ENCODE data around the gene ABCG1. TPM values are rescaled to one million over a fixed set of nuclear protein-coding genes. Genes with fewer than 3 reads are reported as not detected.

ABCG1 gene
- total RNA-seq, 1 donor from 2014 or later = 1.3 TPM

DNA sequence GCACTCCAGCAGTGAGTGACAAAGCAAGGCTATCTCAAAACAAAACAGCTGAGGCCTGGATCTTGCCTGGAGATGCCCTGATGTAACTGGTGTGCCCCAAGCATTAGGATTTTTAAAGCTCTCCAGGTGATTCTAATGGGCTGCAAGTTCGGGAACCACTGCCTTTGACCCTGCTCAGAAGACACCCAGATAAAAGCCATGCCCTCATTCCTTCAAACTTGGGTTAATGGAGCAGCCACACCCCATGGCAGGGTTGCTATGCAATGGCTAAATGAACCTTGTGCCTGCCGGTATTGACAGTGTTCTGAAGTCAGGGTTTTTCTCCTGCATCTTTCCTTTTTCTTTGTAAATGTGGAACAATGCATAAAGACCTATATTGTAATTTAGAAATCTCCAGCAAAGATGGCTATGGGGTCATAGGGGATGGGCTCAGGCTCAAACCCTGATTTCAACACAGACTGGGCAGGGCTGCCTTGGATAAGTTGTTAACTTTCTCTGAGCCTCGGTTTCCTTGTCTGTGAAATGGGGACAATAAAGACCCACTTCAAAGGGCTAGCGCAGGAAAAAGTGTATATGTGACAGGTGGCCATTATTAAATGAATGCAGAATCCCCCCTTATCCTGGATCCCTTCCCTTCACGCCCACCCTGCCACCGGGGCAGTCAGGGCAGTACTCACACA, 95.8 kb downstream of the ABCG1 start:
- no peak overlapping the region for H3K27ac Mint-ChIP-seq (ENCODE audit: unreplicated experiment)
- no peak overlapping the region for H3K4me3 Mint-ChIP-seq (ENCODE audit: unreplicated experiment)
- Histone ChIP-seq H3K79me2 (ENCODE audit: insufficient read depth, low read length) (no peaks in the 10 kb centered on the region), H3K27me3 (ENCODE audit: insufficient read depth, low read length) (peaks cover 7% of the 10 kb centered on the region), H3K9me3 (ENCODE audit: insufficient read depth, low read depth, low read length) (no peaks in the 10 kb centered on the region), H3K36me3 (ENCODE audit: insufficient read depth, low read length) (no peaks in the 10 kb centered on the region), H4K20me1 (ENCODE audit: insufficient read depth, low read length) (no peaks in the 10 kb centered on the region), H3K4me1 (ENCODE audit: insufficient read depth, low read length) (peaks cover 3% of the 10 kb centered on the region), H3K27ac (ENCODE audit: low read depth, low read length) (no peak overlapping the region), H3K4me3 (ENCODE audit: insufficient read depth, low read depth, low read length) (no peak overlapping the region), H2AFZ (ENCODE audit: low read depth, low read length) (no peak overlapping the region), H3K4me2 (ENCODE audit: low read length) (no peak overlapping the region), H3K9ac (ENCODE audit: low read length) (no peak overlapping the region)
- H3K4me1 Mint-ChIP-seq (ENCODE audit: low read depth, unreplicated experiment) = peaks cover 5% of the 10 kb centered on the region
- no peak for FAIRE-seq
- no peaks in the 10 kb centered on the region for H3K9me3 Mint-ChIP-seq (ENCODE audit: unreplicated experiment)
- H3K27me3 Mint-ChIP-seq (ENCODE audit: low read depth, unreplicated experiment) = peaks cover 42% of the 10 kb centered on the region
- no peaks in the 10 kb centered on the region for H3K36me3 Mint-ChIP-seq (ENCODE audit: low read depth, unreplicated experiment)
- TF ChIP-seq CTCF (IDR thresholded peaks at IDR 0.05; ENCODE audit: insufficient read depth, low read depth, low read length) = no peak
- no peak for TF ChIP-seq EZH2 (IDR thresholded peaks at IDR 0.05; ENCODE audit: insufficient read depth, low read length)
- no peak for DNase-seq (ENCODE audit: low read depth)

DNA sequence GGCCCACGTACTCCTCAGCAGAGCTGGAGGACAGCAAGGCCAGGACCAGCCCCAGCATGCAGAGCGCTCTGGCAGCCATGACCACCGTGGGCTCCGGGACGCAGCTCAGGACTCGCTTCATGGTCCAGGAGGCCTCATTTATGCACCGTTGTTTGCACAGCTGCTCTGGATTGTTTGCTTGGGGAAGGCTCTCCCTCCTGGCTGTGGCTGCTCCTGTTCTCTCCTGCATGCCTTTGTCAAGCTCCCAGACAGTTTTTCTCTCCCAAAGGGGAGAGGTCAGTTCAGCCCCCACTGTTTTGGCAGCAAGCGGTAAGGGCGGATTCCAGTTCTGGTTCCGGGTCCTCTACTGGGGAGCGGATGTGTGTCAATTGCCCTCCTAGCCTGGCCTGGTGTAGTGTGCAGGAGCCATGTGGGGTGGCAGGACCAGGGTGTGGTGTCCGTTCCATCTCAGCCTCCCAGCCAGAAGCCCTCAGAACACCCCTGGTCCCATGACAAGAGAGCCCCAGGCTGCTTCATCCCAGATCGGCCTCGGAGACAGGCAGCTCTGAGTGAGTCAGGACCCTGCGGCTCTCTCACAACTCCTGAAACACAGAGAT, 96.5 kb downstream of the ABCG1 start, which contains the start of gene TFF3:
TSS of gene TFF3 (minus strand) at position 114 of the 596 bp plus-strand sequence. CDS start at position 79, 35 bp downstream.
- Histone ChIP-seq H3K9ac (ENCODE audit: low read length) (no peak within 1 kb of the TSS), H3K79me2 (ENCODE audit: insufficient read depth, low read length) (no peaks in the 10 kb centered on the region), H3K9me3 (ENCODE audit: insufficient read depth, low read depth, low read length) (no peaks in the 10 kb centered on the region), H3K36me3 (ENCODE audit: insufficient read depth, low read length) (no peaks in the 10 kb centered on the region), H3K4me2 (ENCODE audit: low read length) (no peak within 1 kb of the TSS), H3K27ac (ENCODE audit: low read depth, low read length) (no peak within 1 kb of the TSS), H3K4me1 (ENCODE audit: insufficient read depth, low read length) (peaks cover 3% of the 10 kb centered on the region), H2AFZ (ENCODE audit: low read depth, low read length) (peak within 1 kb of the TSS; percentile 47), H3K27me3 (ENCODE audit: insufficient read depth, low read length) (peaks cover 7% of the 10 kb centered on the region), H3K4me3 (ENCODE audit: insufficient read depth, low read depth, low read length) (no peak within 1 kb of the TSS), H4K20me1 (ENCODE audit: insufficient read depth, low read length) (no peaks in the 10 kb centered on the region)
- Mint-ChIP-seq H3K27me3 (ENCODE audit: low read depth, unreplicated experiment) (peaks cover 40% of the 10 kb centered on the region), H3K4me3 (ENCODE audit: unreplicated experiment) (no peak within 1 kb of the TSS), H3K36me3 (ENCODE audit: low read depth, unreplicated experiment) (no peaks in the 10 kb centered on the region), H3K27ac (ENCODE audit: unreplicated experiment) (peak within 1 kb of the TSS; percentile 18), H3K4me1 (ENCODE audit: low read depth, unreplicated experiment) (peaks cover 5% of the 10 kb centered on the region), H3K9me3 (ENCODE audit: unreplicated experiment) (no peaks in the 10 kb centered on the region)
- no peak for DNase-seq (ENCODE audit: low read depth)
- FAIRE-seq = no peak
- no peak for TF ChIP-seq CTCF (IDR thresholded peaks at IDR 0.05; ENCODE audit: insufficient read depth, low read depth, low read length)
- TF ChIP-seq EZH2 (IDR thresholded peaks at IDR 0.05; ENCODE audit: insufficient read depth, low read length) = no peak

GRCh38 chr21:42316891-42317290, 98.0 kb downstream of the ABCG1 start:
- Histone ChIP-seq H3K36me3 (ENCODE audit: insufficient read depth, low read length) (no peaks in the 10 kb centered on the region), H3K9ac (ENCODE audit: low read length) (no peak overlapping the region), H3K27me3 (ENCODE audit: insufficient read depth, low read length) (peaks cover 7% of the 10 kb centered on the region), H3K4me1 (ENCODE audit: insufficient read depth, low read length) (peaks cover 3% of the 10 kb centered on the region), H3K27ac (ENCODE audit: low read depth, low read length) (no peak overlapping the region), H4K20me1 (ENCODE audit: insufficient read depth, low read length) (no peaks in the 10 kb centered on the region), H3K4me2 (ENCODE audit: low read length) (no peak overlapping the region), H3K4me3 (ENCODE audit: insufficient read depth, low read depth, low read length) (no peak overlapping the region), H3K9me3 (ENCODE audit: insufficient read depth, low read depth, low read length) (no peaks in the 10 kb centered on the region), H3K79me2 (ENCODE audit: insufficient read depth, low read length) (no peaks in the 10 kb centered on the region), H2AFZ (ENCODE audit: low read depth, low read length) (no peak overlapping the region)
- no peak overlapping the region for H3K4me3 Mint-ChIP-seq (ENCODE audit: unreplicated experiment)
- peaks cover 5% of the 10 kb centered on the region for H3K4me1 Mint-ChIP-seq (ENCODE audit: low read depth, unreplicated experiment)
- H3K36me3 Mint-ChIP-seq (ENCODE audit: low read depth, unreplicated experiment) = no peaks in the 10 kb centered on the region
- H3K27me3 Mint-ChIP-seq (ENCODE audit: low read depth, unreplicated experiment) = peaks cover 44% of the 10 kb centered on the region
- no peak overlapping the region for H3K27ac Mint-ChIP-seq (ENCODE audit: unreplicated experiment)
- H3K9me3 Mint-ChIP-seq (ENCODE audit: unreplicated experiment) = no peaks in the 10 kb centered on the region
- DNase-seq (ENCODE audit: low read depth) (no peak), FAIRE-seq (no peak)
- no peak for TF ChIP-seq EZH2 (IDR thresholded peaks at IDR 0.05; ENCODE audit: insufficient read depth, low read length)

All from astrocyte (in vitro differentiated cells and primary cell).